ENCODE measurements around the gene CACNA2D2. TPM values are rescaled to one million over a fixed set of nuclear protein-coding genes. Genes with fewer than 3 reads are reported as not detected.

CACNA2D2 gene
- total and polyA plus RNA-seq, 2 of the 8 experiments (the other 6 are each of a cell fraction or from before 2014, with no cell fraction given): 14.1 to 25.0 TPM

- H2BK120ac ChIP-seq (replicated peaks; ENCODE audit: low read depth, low read length): no peak overlapping the region
- DNase-seq (ENCODE audit: low read depth in 1 of 2, low spot score in 2 of 2) (no peak), FAIRE-seq (no peak)
- no peak overlapping the region for H3K14ac ChIP-seq (ENCODE audit: insufficient read length)
- POLR2A ChIA-PET (ENCODE audit: partially characterized antibody): interaction anchor here (1.1 to 4.4 kb wide), 2 partner anchors 11 to 16 kb away, joined by 3 to 40 read pairs; partner anchors contain the start of gene HYAL2
- H3K27ac ChIP-seq (ENCODE audit: low read depth, low read length): no peak overlapping the region
- no peak overlapping the region for H3K18ac ChIP-seq (ENCODE audit: extremely low read depth, low read length)
- H4K91ac ChIP-seq (replicated peaks; ENCODE audit: insufficient read length, low read length): no peak overlapping the region
- no peak overlapping the region for H4K8ac ChIP-seq (ENCODE audit: extremely low read depth, insufficient read depth, low read length)
- no peak overlapping the region for H3K23ac ChIP-seq (ENCODE audit: insufficient read length)
- no peak overlapping the region for H2AK5ac ChIP-seq (ENCODE audit: low read depth, low read length)
- no peak overlapping the region for H3K9ac ChIP-seq (replicated peaks in 1 of 4; ENCODE audit: extremely low read depth in 1 of 4, low read depth in 3 of 4, low read length in 3 of 4)
- H4K20me1 ChIP-seq (replicated peaks in 1 of 2; ENCODE audit: control insufficient read depth in 1 of 2, insufficient read depth in 2 of 2, low read length in 2 of 2): peaks cover 8 to 12% of the 10 kb centered on the region in 2 experiments
- no peak overlapping the region for H4K5ac ChIP-seq (ENCODE audit: insufficient read length, low read depth, low read length)
- peaks cover 6% of the 10 kb centered on the region; the same call in 1 of the 2 replicates for H3K79me1 ChIP-seq (ENCODE audit: low read depth, low read length)
- no peak overlapping the region for H3K56ac ChIP-seq (replicated peaks; ENCODE audit: insufficient read length, low read depth, low read length)
- no peak overlapping the region for H2BK12ac ChIP-seq (ENCODE audit: low read depth, low read length)
- H2BK20ac ChIP-seq (ENCODE audit: low read length): no peak overlapping the region
- H3K4ac ChIP-seq (replicated peaks; ENCODE audit: insufficient read length, low read depth, low read length): no peak overlapping the region
- H3K27me3 ChIP-seq (replicated peaks in 1 of 4; ENCODE audit: control insufficient read depth in 3 of 4, extremely low read depth in 1 of 4, insufficient read depth in 3 of 4, low read length in 3 of 4): peaks cover 4 to 16% (median 11%) of the 10 kb centered on the region in 4 experiments
- WGBS, 2 experiments (ENCODE audit: extremely low coverage in 1 of 2, insufficient coverage in 1 of 2, insufficient read length in 1 of 2, insufficient replicate concordance in 2 of 2, low coverage in 1 of 2, low lambda C conversion rate in 2 of 2, missing lambda C conversion rate in 1 of 2): 86% methylated on average over 5 of the region's 5 CpGs; no CpG with 5 or more reads in 1 of the 2 experiments
- H3K4me2 ChIP-seq (ENCODE audit: insufficient read depth in 1 of 2, low read depth in 2 of 2, low read length in 2 of 2): no peak overlapping the region
- no peak overlapping the region for H3K4me3 ChIP-seq (ENCODE audit: extremely low read depth in 1 of 4, insufficient read depth in 2 of 4, low read depth in 3 of 4, low read length in 4 of 4)
- no peak overlapping the region for H2BK15ac ChIP-seq (ENCODE audit: low read length)
- peaks cover 0 to 8% (median 3%) of the 10 kb centered on the region in 4 experiments; a peak in 2 of 7 replicates for H3K4me1 ChIP-seq (replicated peaks in 1 of 4; ENCODE audit: control insufficient read depth in 3 of 4, insufficient read depth in 4 of 4, low read length in 3 of 4)
- peaks cover 4 to 24% (median 20%) of the 10 kb centered on the region in 4 experiments; a peak in 7 of 8 replicates for H3K36me3 ChIP-seq (ENCODE audit: control insufficient read depth in 2 of 4, insufficient read depth in 4 of 4, low read length in 3 of 4)
- peaks cover 10% of the 10 kb centered on the region for H3K23me2 ChIP-seq (ENCODE audit: low read depth, low read length)
- peaks cover 0 to 28% of the 10 kb centered on the region in 2 experiments; a peak in 2 of 4 replicates for H3K79me2 ChIP-seq (ENCODE audit: control insufficient read depth in 1 of 2, insufficient read depth in 2 of 2, low read length in 2 of 2)
- H3K9me3 ChIP-seq (ENCODE audit: insufficient read depth in 2 of 2, low read depth in 1 of 2, low read length in 1 of 2): no peaks in the 10 kb centered on the region
- no peak overlapping the region for H2AFZ ChIP-seq (ENCODE audit: low read length)
- H2BK5ac ChIP-seq (ENCODE audit: low read depth, low read length): no peak overlapping the region
- CTCF ChIA-PET (ENCODE audit: partially characterized antibody): interaction anchor here (2.0 to 7.7 kb wide), 2 partner anchors 12 to 60 kb away, joined by 5 to 60 read pairs; partner anchors contain the start of gene HYAL2
- no peak for TF ChIP-seq RFX5 (IDR thresholded peaks at IDR 0.05; ENCODE audit: borderline replicate concordance, low read depth, low read length)
- TF ChIP-seq TAF1 (IDR thresholded peaks at IDR 0.05; ENCODE audit: low read depth, low read length): no peak
- TF ChIP-seq HDAC2 (IDR thresholded peaks at IDR 0.05; ENCODE audit: borderline replicate concordance in 1 of 2, low read depth in 2 of 2, low read length in 2 of 2): no peak
- no peak for TF ChIP-seq NANOG (IDR thresholded peaks at IDR 0.05; ENCODE audit: insufficient read depth, low read depth, low read length, poor library complexity, severe bottlenecking)
- TF ChIP-seq TAF7 (optimal IDR thresholded peaks at IDR 0.05; ENCODE audit: borderline replicate concordance, low read depth, low read length): no peak
- no peak for TF ChIP-seq HDAC6 (IDR thresholded peaks at IDR 0.05; ENCODE audit: low read depth, low read length)
- no peak for TF ChIP-seq GABPA (IDR thresholded peaks at IDR 0.05; ENCODE audit: borderline replicate concordance, insufficient read depth, low read length)
- TF ChIP-seq E2F6 (IDR thresholded peaks at IDR 0.05): no peak
These were observed 168.9 kb downstream of the CACNA2D2 start for GRCh38 chr3:50334339-50335075.

Measured in H1 (cell line).